ENCODE results near the gene MAG. TPM values are rescaled to one million over a fixed set of nuclear protein-coding genes. Genes with fewer than 3 reads are reported as not detected.

The MAG gene
- total and polyA plus RNA-seq, 2 of the 8 experiments (the other 6 are each of a cell fraction or from before 2014, with no cell fraction given), result 0.20 to 1.3 TPM

DNA sequence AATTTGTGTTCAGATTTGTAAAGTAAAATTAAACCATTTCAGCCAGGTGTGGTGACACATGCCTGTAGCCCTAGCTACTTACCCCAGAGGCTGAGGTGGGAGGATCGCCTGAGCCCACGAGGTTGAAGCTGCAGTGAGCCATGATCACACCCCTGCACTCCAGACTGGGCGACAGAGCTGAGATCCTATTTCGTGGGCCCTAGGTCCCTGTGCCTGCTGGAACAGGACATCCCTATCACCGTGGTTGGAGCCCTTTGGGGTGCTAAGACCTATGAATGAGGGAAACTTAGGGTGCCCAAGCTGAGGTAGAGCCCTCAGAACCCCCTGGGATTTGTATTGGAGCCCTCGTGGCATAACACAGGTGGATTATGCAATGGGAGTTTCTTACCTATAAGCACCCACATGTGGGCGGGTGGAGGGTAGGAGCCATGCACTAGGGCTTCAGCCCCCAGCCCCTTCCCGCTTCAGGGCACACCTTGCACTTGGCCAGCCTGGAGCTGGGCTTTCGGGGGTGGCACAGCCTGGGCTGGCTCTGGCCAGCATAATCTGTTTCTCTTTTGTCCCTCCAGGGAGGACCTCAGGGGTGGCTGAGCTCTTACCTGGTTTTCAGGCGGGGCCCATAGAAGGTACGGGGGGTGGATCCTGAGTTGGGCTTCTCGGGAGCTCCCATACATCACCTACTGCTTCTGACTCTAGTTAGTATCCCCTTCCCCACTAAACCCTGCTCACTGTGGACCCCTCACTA is 30.4 kb upstream of the MAG start:
- Histone ChIP-seq H3K9ac (replicated peaks in 1 of 4; ENCODE audit: extremely low read depth in 1 of 4, low read depth in 3 of 4, low read length in 3 of 4) (no peak overlapping the region), H3K14ac (ENCODE audit: insufficient read length) (no peak overlapping the region), H2BK15ac (ENCODE audit: low read length) (no peak overlapping the region), H3K27me3 (replicated peaks in 1 of 4; ENCODE audit: control insufficient read depth in 3 of 4, extremely low read depth in 1 of 4, insufficient read depth in 3 of 4, low read length in 3 of 4) (no peaks in the 10 kb centered on the region), H4K20me1 (replicated peaks in 1 of 2; ENCODE audit: control insufficient read depth in 1 of 2, insufficient read depth in 2 of 2, low read length in 2 of 2) (peaks cover 15 to 43% of the 10 kb centered on the region in 2 experiments), H3K27ac (ENCODE audit: low read depth, low read length) (no peak overlapping the region), H3K4me1 (replicated peaks in 1 of 4; ENCODE audit: control insufficient read depth in 3 of 4, insufficient read depth in 4 of 4, low read length in 3 of 4) (peaks cover 0 to 3% (median 1%) of the 10 kb centered on the region in 4 experiments; a peak in 2 of 7 replicates), H2AK5ac (ENCODE audit: low read depth, low read length) (no peak overlapping the region), H3K9me3 (ENCODE audit: insufficient read depth in 2 of 2, low read depth in 1 of 2, low read length in 1 of 2) (peaks cover 0 to 2% of the 10 kb centered on the region in 2 experiments; a peak in 1 of 4 replicates), H3K23ac (ENCODE audit: insufficient read length) (no peak overlapping the region), H3K23me2 (ENCODE audit: low read depth, low read length) (no peaks in the 10 kb centered on the region), H3K4ac (replicated peaks; ENCODE audit: insufficient read length, low read depth, low read length) (no peak overlapping the region), H2BK12ac (ENCODE audit: low read depth, low read length) (no peak overlapping the region), H4K8ac (ENCODE audit: extremely low read depth, insufficient read depth, low read length) (peak overlapping the region; percentile 37; the same call in 1 of the 2 replicates), H3K56ac (replicated peaks; ENCODE audit: insufficient read length, low read depth, low read length) (no peak overlapping the region), H2BK5ac (ENCODE audit: low read depth, low read length) (no peak overlapping the region), H2BK120ac (replicated peaks; ENCODE audit: low read depth, low read length) (no peak overlapping the region), H3K4me3 (ENCODE audit: extremely low read depth in 1 of 4, insufficient read depth in 2 of 4, low read depth in 3 of 4, low read length in 4 of 4) (no peak overlapping the region), H2BK20ac (ENCODE audit: low read length) (no peak overlapping the region), H3K79me1 (ENCODE audit: low read depth, low read length) (peaks cover 17% of the 10 kb centered on the region), H3K18ac (ENCODE audit: extremely low read depth, low read length) (no peak overlapping the region), H3K4me2 (ENCODE audit: insufficient read depth in 1 of 2, low read depth in 2 of 2, low read length in 2 of 2) (no peak overlapping the region), H3K36me3 (ENCODE audit: control insufficient read depth in 2 of 4, insufficient read depth in 4 of 4, low read length in 3 of 4) (peaks cover 20 to 54% (median 34%) of the 10 kb centered on the region in 4 experiments), H4K91ac (replicated peaks; ENCODE audit: insufficient read length, low read length) (no peak overlapping the region), H2AFZ (ENCODE audit: low read length) (no peak overlapping the region), H3K79me2 (ENCODE audit: control insufficient read depth in 1 of 2, insufficient read depth in 2 of 2, low read length in 2 of 2) (peaks cover 0 to 11% of the 10 kb centered on the region in 2 experiments; a peak in 2 of 4 replicates), H4K5ac (ENCODE audit: insufficient read length, low read depth, low read length) (no peak overlapping the region)
- ChIA-PET CTCF (ENCODE audit: partially characterized antibody) (interaction anchor here (1.0 to 1.4 kb wide), 5 partner anchors 13 to 235 kb away, joined by 3 to 5 read pairs (median 4); no protein-coding TSS in a partner anchor), POLR2A (ENCODE audit: partially characterized antibody) (interaction anchor here (0.8 to 10.5 kb wide), 9 partner anchors 8 to 248 kb away, joined by 3 to 146 read pairs (median 3); partner anchors contain the start of gene LSR)
- 83% methylated on average over 12 of the region's 12 CpGs; no CpG with 5 or more reads in 1 of the 2 experiments for WGBS, 2 experiments (ENCODE audit: extremely low coverage in 1 of 2, insufficient coverage in 1 of 2, insufficient read length in 1 of 2, insufficient replicate concordance in 2 of 2, low coverage in 1 of 2, low lambda C conversion rate in 2 of 2, missing lambda C conversion rate in 1 of 2)
- DNase-seq (ENCODE audit: low read depth in 1 of 2, low spot score in 2 of 2) (no peak), FAIRE-seq (no peak)
- no peak for TF ChIP-seq KDM5A (IDR thresholded peaks at IDR 0.05; ENCODE audit: low read length)
- no peak for TF ChIP-seq HDAC2 (IDR thresholded peaks at IDR 0.05; ENCODE audit: borderline replicate concordance in 1 of 2, low read depth in 2 of 2, low read length in 2 of 2)
- no peak for TF ChIP-seq HDAC6 (IDR thresholded peaks at IDR 0.05; ENCODE audit: low read depth, low read length)
- TF ChIP-seq SRF (IDR thresholded peaks at IDR 0.05; ENCODE audit: low read depth, low read length), result no peak
- TF ChIP-seq SUZ12 (IDR thresholded peaks at IDR 0.05; ENCODE audit: low read length), result no peak
- TF ChIP-seq RFX5 (IDR thresholded peaks at IDR 0.05; ENCODE audit: borderline replicate concordance, low read depth, low read length), result no peak
- TF ChIP-seq POLR2AphosphoS5 (IDR thresholded peaks at IDR 0.05; ENCODE audit: low read depth, low read length), result 0 out of 2 replicates have a peak, but pooled peaks have one; percentile 5

Measured in H1 (cell line).